GM03348 (cell line): Measurements from ENCODE around the gene R3HDM4.

ENCODE experiments used
- DNase-seq: peaks from one replicate; pipeline ENCODE4 v3.0.0; 2012; ENCODE audit warnings: low spot score

R3HDM4 gene

DNA sequence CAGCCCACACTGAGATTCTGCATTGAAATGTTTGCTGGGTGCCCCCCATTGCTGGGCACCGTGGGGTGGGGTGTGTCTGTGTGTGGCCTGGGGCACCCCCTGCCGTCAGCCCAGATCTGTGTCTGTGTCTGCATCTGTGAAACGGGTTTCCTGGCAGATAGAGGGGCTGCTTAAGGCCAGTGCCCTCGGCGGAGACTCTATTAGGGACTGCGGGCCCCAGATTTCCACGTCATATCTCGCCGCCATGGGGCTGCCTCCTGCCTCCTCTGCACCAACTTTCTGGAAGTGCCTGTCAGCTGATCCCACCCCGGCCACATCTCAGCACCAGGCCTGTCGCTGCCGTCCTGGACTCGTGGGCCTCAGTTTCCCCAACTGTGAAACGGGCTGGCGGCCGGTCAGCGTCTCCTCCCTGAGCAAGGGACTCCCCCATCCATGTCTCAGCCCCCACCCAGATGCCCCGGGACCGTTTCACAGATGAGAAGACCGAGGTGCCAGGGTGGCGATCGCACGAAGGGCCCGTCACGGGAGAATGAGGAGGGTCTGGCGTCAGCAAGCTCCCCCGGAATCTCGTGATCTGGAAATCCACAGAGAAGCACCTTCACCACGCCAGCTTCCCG, 34.2 kb upstream of the R3HDM4 start:
- no peak for DNase-seq

GRCh38 chr19:945401-946252, 32.6 kb upstream of the R3HDM4 start:
- no peak for DNase-seq

- DNase-seq, result no peak
Observed at GRCh38 chr19:944663-945241, 31.7 kb upstream of the R3HDM4 start.

DNA sequence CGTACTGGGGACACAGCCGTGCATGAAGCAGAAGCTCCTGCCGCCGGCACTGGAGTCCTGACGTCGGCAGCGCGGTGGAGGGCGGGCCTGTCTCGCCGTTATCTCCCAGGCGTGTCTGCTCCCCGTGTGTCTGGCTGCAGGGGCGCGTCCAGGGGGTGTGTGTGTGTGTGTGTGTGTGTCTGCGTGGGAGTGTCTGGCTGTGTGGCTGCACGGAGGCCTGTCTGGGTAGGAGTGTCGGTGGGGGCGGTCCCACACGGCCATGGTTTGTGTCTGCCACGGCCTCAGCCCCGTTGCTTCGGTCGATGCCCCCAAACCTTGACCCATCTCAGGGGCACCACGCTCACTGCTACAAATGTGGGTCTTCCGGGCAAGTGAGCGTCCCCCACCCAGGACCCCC, 31.1 kb upstream of the R3HDM4 start:
- no peak for DNase-seq

DNA sequence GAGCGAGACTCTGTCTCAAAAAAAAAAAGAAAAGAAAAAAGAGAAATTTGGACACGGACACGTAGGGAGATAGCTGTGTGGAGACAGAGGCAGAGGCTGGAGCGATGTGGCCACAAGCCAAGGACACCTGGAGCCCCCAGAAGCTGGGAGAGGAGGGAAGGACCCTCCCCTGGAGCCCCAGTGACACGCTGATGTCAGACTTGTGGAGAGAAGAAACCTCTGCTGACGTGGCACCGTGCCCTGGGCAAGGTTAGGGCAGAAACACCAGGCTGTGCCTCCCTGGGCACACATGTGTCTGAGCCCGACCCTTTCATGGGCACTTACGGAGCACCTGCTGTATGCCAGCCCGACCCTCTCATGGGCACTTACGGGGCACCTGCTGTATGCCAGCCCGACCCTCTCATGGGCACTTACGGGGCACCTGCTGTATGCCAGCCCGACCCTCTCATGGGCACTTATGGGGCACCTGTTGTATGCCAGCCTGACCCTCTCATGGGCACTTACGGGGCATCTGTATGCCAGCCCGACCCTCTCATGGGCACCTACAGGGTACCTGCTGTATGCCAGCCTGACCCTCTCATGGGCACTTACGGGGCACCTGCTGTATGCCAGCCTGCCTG, 30.6 kb upstream of the R3HDM4 start:
- DNase-seq, result no peak

GRCh38 chr19:942133-942645, 29.2 kb upstream of the R3HDM4 start:
- no peak for DNase-seq

- no peak for DNase-seq
Observed at GRCh38 chr19:941292-942132, 28.5 kb upstream of the R3HDM4 start.

- no peak for DNase-seq
Observed at GRCh38 chr19:940591-941291, 27.7 kb upstream of the R3HDM4 start.

- DNase-seq, result no peak
Observed at GRCh38 chr19:939922-940321, 26.9 kb upstream of the R3HDM4 start.

DNA sequence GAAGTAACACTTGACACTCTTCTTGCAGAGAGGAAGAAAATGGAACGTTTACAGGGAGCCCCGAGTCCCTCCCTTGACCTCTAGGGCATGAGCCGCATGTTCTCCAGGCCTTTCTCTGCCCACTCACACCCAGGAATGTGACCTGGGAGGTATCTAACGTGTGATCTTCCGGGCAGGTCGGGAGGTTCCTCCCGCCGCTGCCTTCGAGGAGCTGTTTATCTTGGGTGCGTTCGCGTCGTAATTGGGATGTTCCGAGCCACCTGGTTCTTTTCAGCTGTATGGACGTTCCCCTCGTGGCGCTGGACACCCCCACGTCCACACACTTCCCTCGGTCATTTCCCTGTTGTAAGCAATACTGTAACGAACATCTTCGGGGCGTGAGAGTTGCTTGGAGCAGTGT, 26.4 kb upstream of the R3HDM4 start:
- DNase-seq, result no peak

- no peak for DNase-seq
Observed at GRCh38 chr19:938233-938923, 25.4 kb upstream of the R3HDM4 start.

- DNase-seq, result no peak
Observed at GRCh38 chr19:937259-937694, 24.3 kb upstream of the R3HDM4 start.

GRCh38 chr19:936175-936546, 23.1 kb upstream of the R3HDM4 start:
- DNase-seq, result no peak

GRCh38 chr19:934865-935479, 22.0 kb upstream of the R3HDM4 start:
- DNase-seq, result peak; percentile 60

DNA sequence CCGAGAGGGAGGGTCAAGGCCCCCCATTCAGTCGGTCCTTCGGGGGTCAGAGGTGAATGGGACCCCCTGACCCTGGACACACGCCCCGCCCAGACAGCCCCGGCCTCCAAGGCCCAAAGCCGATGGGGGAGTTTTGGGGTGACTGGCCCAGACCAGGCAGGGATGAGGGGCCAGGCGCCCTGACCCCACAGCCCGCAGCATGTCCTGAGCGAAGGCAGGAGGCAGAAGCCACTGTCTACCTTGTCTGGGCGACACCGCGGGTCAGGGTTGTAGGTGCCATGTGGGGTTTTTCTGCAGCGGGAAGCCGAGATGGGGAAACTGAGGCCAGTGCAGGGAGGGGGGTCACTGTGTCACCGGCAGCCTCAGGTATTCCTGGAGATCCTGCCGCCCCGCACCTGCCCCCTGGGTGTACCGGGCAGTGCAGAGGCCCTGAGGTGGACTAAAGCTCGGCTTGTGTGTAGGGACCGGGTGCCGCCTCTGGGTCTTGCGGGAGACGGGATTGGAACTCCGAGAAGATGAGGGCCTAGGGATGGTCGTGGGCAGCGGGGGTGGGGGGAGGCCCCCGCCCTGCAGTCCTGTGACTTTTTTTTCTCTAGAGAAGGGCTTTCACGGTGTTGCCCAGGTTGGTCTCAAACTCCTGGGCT, 21.3 kb upstream of the R3HDM4 start:
- DNase-seq, result no peak

GRCh38 chr19:933553-933882, 20.5 kb upstream of the R3HDM4 start:
- no peak for DNase-seq

DNA sequence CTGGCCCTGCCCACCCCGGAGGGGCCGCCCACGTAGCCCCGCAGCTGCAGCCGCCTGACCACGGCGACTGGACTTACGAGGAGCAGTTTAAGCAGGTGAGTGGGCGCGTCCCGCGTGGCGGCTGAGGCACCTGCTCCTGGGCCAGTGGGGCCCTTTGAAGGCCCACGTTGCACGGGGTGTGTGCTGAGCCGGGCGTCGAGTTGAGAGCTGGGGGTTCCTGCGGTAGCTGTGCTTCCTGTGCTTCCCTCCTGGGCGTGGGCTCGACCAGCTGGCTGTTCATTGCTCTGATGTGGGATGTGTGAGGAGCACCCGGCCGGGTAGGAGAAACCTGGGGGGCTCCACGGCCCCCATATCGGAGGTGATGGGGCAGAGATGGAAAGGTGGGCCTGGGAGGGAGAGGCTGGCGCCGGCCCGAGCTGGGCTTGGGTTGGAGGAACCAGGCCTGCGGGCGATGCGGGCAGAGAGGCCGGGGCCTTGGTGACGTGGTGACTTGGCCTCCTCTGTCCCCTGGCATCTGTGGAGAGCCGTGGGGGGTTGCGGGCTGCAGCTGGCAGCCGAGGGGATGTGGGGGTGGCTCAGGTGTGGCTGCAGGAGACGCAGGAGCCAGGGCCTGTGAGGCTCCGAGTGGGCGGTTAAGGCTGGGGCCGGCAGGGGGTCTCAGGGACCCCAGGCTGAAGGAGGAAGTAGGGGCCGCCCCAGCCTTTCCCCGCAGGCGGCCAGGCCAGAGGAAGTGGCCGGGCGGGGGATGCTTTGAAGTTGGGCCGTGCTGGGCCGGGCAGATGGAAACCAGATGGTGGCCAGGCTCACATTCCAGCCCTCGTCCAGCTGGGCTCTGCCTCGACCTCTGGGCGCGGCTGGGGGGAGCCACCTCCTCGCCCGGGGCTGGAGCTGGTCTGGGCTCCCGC, 19.9 kb upstream of the R3HDM4 start:
- peak; percentile 97 for DNase-seq

DNA sequence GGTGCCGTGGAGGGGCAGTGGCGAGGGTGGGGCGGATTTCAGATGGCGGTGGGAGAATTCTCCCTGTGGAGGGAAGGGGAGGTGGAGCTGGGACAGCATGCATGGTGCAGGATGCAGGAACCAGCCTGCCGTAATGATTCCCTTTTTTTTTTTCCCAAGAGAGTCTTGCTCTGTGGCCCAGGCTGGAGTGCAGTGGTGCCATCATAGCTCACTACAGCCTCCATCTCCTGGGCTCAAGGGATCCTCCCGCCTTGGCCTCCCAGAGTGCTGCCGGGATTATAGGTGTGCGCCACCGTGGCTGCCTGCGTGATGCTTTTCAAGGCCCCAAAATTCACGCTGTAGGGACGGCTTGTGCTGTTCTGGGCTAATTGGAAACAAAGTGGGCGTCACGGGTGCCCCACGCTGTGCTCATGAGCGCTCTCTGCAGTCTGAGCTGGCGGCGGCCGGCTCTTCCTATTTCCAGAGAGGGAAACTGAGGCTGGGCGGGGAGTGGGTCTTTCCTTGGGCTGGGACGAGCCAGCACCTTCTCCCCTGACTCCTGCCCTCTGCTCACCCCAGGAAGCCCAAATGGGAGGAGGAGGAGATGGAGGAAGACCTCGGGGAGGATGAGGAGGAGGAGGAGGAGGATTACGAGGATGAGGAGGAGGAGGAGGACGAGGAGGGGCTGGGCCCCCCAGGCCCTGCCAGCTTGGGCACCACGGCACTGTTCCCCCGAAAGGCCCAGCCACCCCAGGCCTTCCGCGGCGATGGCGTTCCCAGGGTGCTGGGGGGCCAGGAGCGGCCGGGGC, 19.0 kb upstream of the R3HDM4 start:
- DNase-seq, result no peak
